M059J (cell line): ENCODE data around the gene CACNA1S. TPM values are rescaled to one million over a fixed set of nuclear protein-coding genes. Genes with fewer than 3 reads are reported as not detected.
A peak's percentile ranks its signal among the peaks of the same experiment; 100 is the strongest.

Source experiments
- DNase-seq: peaks from one replicate; pipeline ENCODE4 v3.0.0-alpha.2; 2012; ENCODE audit warnings: low read depth
- total RNA-seq: library from RNA; depleted of rRNA; stranded (reverse); fragments of >200 nt; shearing (Covaris generic); gene quantifications from 2 replicates; pipeline ENCODE4 v1.2.3, GENCODE V29; 2014

The CACNA1S gene
- total RNA-seq, 1 experiment from 2014 or later: not detected

DNA sequence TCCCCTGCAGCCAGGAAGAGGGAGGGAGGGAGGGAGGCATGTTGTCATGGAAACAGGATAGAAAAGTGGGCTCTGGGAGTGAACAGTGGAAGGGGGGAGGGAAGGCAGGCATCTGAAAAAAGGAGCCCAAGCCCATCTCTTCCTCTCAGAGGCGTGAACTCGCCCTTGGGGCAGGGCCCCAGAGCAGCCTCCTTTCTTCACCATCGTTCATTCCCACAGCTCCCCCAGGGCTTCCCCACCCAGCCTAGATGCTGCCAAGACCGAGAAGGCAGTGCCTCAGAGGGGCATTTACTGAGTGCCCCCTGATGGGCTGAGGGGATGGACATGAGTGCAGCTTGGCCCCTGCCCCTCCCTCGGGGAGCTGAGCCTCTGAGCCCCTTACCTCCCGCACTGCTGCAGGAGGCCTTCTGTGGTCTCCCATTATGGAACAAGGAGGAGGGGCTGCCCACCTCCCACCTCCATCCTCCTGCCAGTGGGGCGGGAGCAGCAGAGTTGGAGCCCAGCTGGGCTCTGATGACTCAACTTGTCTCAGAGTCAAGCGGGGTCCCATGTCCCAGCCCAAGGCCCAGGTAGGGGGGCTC lies 49.6 kb downstream of the CACNA1S start:
- no peak for DNase-seq

DNA sequence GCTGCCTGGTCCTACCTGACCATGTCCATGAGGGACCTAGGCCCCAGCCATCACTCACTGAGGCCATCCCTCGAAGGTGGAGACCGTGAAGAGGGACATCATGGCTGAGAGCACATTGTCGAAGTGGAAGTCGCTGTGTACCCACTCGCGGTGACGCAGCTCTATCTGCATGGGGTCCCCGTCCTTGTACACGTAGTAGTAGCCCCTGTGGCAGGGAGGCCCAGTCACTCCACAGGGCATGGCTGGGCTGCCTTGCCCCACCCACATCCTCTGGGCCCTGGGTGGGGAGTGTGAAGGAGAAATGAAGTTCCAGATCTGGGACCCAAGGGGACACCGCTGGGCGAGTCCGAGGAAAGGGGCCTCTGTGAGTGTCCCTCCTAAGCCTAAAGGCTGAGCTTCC lies 50.3 kb downstream of the CACNA1S start:
- no peak for DNase-seq

DNA sequence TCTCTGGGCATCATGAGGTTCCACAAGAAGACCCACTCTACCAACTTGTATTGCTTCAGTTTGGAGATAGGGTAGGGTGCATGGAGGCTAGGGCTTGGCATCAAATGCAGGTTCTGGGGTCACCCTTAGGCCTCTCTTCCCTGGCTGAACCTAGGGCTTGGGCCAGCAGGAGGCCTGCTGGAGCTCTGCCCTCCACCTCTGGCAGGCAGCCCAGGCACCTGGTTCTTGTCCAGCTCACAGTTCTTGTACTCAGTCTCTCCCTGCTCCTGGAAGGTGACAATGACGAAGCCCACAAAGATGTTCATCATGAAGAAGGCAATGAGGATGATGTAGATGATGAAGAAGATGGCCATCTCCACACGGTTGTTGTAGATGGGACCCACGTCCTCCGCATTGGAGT lies 51.2 kb downstream of the CACNA1S start:
- DNase-seq: no peak

DNA sequence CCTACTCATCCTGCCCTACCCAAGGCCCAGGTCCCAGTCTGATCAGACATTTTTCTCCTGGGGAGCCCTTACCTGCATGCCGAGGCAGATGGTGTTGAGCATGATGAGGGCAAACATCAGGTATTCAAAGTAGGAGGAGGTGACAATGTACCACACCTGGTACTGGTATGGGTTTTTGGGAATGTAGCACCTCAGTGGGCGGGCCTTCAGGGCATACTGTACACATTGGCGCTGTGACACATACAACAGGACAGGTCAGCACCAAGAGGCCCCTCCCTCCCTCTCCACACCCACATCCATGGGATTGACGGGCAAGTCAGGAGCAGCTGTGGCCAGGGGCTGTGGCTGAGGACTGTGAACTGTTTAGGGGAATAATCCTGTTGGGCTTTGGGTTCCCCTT lies 51.6 kb downstream of the CACNA1S start:
- DNase-seq: no peak

DNA sequence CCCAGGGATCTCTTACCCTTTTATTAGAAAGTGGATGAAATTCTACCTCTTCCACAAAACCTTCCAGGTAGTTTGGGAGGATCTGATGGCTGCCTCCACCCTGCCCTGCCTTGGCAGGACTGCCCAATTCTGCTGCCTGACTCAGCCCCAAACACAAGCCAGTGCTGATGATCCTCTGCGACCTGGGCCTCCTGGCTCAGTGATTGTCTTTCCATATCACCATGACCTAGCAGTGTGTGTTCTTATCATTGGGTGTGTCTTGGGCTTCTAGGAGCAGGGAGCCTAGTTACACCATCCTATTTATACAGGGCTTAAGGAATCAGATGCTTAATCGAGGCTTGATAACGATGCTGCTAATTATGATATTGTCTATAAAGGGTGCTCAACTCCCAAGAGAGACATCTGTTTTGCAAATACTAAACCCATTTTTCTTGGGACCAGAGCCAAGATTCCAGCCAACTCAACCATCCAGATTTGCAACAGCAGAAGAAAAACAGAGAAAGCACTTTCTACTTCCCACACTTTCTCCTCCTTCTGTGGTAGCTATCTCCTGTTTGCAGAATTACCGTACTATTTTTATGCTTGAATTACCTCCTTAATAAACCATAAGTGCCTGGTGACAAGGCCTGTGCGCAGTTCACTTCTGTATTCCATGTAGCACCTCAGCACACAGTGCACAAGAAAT lies 52.2 kb downstream of the CACNA1S start:
- DNase-seq: no peak

DNA sequence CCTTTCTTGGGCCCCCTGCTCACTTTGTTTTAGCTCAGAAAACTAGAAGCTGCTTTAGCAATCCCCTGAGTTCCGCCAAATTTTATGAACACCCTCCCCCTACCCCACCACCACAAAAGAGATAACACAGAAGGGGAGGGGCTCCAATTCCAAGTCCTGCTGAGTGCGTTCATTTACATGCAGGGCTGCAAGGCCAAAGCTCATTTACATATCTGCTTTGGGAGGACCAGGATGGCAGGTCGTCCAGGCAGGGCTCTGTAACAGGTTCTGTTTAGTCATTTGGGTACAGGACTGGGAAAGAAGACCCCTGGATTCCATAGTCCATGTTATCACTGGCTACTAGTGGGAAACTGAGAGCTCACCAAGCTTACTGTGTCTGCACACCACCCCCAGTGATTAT lies 52.8 kb downstream of the CACNA1S start:
- DNase-seq: no peak

DNA sequence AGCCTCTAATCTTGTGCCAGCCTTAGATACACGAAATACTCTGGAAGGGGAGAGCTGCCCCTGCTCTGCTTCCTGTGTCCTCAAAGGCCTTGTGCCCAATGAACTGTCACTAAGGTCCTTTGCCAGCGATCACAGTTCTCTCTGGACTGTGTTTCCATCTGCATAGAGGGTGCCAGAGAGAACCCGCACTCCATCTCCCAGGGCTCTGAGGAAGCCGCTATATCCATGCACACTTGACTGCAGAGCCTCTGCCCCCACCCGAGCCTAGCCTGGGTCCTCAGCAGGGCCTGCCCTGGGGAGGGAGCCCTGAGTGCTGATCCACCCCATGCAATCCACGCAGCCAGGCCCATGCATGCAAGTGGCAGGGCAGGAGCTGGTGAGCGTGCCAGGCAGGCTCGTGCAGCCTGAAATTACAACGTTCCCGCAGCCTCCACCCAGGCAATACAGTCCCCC lies 58.1 kb downstream of the CACNA1S start:
- DNase-seq: no peak

DNA sequence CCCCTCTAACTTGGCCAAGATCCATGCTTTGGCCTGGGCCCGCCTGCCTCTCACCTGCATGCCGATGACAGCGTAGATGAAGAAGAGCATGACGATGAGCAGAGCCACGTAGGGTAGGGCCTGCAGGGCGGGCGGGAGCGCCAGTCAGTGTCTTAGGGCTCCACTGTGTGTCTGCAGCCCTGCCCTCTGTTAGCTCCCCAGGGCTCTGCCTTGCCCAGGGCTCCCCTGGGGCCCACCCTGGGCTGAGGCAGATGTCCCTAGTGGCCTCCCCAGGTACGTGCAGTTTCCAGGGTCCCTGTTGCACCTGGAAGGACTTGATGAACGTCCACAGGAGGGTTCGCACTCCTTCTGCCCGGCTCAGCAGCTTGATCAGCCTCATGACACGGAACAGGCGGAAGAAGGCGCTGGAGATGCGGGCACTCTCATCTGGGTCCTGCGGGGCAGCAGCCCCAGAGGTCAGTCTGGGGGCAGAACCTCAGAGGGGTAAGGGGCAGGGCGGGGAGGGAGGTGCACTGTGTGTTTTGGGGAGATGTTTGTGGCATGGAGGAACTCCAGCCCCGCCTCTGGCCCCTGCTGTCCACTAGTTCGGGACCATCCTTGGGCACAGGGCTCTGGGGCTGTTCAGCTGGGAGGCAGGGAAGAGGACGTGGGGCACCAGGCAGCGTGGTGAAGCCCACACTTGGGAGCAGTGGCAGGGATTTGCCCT lies 58.9 kb downstream of the CACNA1S start:
- DNase-seq: no peak

DNA sequence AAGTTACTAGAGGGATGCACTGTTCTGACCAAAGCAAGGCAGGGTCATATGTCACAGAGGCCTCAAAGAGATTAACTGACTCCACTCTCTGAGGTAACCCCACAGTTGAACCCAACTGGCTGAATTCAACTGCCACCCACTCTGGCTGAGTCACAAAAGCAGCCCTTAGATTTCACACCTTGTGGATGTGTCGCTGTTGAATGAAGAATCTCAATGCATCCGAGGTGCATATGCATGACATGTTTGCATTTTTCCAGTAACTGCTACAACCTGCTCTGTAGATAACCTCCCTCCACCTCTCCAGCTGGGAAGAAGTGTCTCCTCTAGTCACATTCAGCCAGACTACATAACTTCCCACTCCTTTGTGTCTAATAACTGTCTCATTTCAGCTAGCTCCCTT lies 60.8 kb downstream of the CACNA1S start:
- DNase-seq: no peak

DNA sequence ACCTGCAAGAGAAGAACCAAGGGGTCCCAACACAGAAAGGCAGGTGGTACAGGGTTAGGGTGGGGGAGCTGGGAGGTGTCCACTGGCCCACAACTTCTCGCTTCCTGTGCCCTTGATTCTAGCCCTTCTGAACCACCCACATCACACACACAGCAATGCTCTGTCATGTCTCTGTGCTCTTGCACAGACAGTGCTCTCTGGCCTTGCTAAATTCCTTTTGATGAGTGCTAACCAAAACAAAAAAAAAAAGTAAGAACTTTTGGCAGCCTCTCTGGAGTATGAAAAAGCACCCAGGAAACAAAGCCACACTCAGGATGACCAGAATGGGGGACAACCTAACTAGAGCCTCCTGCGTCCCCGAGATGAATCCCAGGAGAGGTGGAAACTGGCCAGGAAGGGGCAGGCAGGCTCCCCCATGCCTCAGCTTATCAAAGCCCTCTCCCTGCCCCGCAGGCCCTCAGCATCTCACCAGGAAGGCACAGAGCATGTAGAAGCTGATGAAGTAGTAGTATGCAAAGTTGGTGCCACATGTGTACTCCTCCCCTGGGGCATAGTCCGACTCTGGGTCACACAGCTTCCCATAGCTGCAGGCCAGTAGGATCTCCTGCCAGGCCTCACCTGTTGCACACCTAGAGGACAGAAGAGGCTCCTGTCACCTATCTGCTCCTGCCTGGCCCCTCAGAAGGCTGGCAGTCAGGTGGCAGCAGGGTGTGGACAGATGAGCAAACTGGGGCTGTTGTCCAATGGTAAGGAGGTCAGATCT lies 61.5 kb downstream of the CACNA1S start:
- no peak for DNase-seq

DNA sequence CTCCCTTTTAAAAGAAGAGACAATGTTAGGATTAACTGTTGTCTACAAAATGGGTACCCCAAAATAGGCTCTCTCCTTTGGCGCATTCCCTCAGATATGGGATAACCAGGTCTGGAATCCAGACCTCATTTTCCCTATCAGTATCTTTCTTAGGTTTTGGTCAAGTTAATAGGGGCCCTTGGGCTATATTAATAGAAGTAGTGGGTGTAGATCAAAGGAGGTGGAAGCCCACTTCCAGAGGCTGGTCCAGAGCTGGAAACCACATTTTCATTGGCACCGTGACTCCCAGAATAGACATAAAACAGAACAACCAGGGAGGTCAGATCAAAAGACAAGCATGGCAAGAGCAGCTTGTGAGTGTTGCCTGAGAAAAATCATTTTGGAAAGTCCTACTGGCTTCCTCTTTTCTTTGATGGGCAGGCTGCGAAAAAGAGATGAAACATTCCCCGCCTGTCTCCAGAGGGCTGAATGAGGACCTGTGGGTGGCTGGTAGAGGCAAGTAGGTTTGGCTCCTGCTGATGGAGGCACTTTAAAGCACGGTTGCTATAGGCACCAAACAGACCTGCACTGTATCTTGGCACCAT lies 62.9 kb downstream of the CACNA1S start:
- no peak for DNase-seq

DNA sequence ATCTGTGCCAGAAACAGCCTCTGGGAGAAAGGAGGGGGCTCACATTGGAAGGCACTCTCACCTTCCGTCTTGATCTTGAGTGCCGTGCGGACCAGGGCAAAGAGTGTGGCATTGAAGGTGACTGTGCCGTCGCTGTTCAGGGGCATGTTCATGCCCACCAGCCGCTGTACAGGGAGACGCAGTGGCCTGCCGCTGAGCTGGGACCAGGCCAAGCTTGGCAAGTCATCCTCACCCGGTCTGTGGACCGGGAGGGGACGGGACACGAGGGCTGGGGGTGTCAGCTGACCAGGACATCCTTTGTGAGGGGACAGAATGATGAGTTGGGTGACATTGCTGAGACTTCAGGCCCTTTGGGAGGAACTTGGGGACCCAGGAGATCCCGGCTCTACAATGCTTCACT lies 63.7 kb downstream of the CACNA1S start:
- DNase-seq: no peak

DNA sequence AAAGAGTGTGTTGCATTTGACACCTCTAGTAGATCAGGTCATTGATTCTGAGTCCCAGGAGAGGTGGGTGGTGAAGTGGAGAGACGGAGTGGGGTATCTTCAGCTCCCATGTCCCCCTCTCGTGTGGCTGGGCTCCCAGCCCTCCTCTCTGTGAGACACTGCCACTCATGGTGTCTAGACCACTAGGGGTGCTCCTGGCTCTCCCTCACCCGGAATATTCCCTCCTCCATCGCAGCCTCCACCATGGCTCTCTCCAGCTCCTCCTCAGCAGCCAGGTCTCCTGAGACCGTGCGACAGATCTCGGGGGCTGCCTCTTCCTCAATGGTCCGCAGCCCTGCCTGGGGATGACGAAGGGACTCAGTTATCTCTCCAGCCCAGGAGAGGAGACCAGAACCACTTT lies 68.1 kb downstream of the CACNA1S start:
- no peak for DNase-seq

DNA sequence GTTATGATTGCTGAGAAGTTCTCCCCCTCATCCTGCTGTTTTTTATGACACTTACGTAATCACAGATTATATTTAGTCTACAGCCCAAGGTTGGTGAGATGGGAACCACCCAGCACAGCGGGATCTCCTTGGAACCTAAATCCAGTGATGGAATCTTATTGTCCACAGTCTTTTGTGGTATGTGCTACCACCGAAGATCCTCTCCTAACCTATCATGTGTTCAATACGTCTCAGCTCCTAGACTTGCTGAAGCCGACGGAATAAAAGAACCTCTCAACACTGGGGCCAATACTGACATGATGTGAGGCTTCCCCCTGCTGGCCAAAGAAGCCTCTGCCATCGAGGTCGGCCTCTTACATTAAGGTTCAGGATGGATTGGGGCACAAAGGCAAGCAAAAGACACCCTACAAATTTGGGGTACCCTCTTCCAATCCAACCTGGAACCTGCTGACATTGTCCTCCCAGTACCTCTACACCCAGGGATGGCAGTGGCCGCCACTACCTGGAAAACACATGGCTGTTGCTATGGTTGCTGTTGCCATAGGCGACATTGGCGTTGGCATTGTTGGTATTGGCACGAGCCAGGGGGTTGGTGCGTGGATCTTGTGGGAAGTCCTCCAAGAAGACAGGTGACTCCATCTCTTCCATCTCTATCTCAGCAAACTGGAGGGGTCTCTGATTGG lies 69.3 kb downstream of the CACNA1S start:
- DNase-seq: peak; percentile 66

DNA sequence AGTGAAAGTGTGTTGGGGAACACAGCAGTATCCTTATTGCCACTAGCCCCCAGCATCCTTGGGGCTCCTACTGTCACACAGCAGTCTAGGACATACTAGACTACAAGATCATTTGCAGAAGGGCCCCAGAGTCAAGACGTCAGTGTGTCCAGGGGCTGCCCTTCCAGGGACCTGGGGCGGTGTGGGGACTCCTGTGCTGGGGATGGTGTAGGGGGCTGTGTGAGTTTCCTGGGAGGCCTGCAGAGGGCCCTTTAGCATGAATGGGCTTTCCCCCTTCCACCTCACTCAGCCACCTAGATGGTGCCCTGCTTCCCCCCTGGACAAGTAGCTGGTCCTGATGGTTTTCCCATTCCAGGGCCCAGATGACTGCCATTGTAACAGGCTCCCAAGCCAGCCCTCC lies 71.2 kb downstream of the CACNA1S start:
- no peak for DNase-seq

DNA sequence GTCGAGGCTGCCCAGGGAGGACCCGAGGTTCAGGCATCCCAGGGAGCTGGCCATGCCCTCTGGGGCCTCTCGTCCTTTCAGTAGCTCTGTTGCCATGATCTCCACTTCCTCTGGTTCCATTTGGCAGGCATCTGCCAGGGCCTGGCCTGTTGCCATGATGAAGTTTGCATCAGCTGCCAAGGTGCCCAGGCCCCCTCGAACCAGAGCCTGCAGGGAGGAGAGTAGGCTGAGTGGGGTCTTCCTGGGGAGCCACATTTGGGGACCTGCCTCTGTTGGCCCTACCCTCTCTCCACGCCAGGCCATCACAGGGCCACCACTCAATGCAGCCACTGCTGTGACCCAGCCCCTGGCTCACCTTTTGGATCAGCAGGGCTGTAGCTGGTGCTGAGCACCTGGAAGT lies 72.3 kb downstream of the CACNA1S start:
- no peak for DNase-seq

DNA sequence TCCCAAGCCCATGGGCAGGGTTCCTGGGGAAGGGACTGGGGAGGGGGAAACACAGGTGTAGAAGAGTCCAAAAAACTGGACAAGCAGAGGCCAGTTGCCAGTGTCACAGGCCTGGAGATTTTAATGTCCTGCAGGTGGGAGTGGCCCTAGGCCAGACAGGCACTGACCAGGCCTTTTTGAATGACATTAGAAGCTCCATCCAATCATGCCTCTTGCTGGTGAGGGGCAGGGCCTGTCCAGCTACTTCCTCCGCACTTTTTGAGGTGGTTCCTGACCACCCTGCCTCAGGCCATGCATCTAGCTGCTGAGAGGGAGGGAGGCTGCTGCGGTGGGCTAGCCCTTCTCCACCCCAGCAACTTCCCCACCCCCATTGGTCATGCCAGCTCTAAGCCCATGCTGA lies 72.8 kb downstream of the CACNA1S start:
- DNase-seq: no peak

DNA sequence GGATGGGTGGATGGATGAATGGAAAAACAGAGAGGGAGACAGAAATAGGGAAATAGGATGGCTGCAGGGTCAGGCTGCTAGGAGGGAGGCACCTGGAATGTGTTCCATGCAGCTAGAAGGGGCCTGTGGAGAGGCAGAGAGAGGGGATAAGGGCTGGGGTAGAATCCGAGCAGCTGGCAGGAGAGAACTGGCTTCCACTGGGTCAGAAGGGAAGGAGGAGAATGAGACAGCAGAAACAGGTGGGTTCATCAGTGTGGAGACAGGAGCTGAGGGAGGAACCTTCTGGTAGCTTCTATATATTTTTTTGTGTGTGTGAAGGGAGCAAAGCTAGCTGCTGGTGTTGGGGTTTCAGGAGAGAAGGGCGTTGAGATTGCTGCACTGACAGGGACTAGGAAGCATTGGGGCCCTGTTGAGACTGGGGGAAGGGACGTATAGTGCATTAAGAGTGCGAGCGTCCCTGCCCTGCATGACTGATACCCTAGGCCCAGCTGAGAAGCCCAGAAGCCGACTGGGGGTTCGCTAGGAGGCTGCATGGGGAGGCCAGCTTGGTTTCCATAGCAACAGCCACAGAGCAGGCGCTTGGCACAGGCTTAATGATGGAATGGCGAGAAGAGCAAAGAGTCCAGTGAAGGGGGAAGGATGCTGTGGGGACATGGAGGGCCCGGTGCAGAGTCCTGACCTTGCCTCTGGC lies 73.9 kb downstream of the CACNA1S start:
- no peak for DNase-seq

DNA sequence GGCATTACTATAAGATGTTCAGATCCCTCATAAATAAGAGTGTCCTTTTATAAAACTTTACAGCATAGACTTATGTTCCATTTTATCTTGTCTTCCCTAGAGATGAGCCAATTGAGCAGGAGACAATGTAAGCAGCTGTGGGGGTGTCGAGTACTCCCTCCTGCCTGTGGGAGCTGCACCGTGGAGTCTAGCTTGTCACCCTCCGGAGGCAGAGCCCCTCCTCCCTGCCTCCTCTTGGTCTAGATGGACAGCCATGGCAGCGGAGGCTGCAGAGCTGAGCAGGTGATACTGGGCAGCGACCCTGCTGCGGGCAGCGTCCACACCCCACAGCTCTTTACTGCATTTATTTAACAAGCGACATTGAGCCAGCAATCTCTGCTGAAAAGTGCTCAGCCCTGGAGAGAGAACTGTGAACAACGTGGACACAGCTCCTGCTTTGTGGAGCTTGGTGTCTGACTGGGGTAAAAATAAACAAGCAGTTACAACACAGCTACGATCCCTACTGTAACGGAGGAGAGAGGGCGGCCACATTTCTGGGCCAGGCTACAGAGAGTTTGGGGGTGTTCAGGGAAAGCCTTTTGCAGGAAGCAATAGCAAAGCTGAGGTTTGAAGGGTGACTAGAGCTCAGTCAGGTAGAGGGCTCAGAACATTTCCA lies 75.9 kb downstream of the CACNA1S start:
- DNase-seq: no peak

DNA sequence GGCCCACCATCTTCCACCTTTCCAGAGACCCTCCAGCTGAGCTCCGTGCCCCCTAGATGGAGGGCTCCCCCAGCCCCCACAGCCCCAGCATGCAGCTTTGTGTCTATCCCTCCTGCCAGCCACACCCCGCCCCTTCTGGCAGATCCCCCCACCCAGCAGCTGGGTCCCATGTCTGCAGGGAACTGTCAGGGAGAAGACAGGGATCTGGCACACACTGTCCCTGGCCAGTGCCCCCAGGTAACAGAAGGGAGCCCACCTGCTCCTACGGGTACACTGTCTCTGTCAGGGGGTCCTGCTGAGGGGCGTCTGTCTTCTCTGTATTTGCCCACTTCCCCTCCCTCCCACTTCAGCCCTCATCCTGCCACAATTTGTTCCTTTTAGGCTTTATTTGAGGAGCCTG lies 77.6 kb downstream of the CACNA1S start:
- no peak for DNase-seq
